GM19099 (cell line): Measurements from ENCODE around the gene KIF26B.

Experiments
- POLR2A ChIP-seq: IDR thresholded peaks from 3 replicates; pipeline ENCODE4 v1.6.1; 2011; ENCODE audit warnings: low read depth; ENCODE audit not compliant: insufficient read length; ENCODE audit errors: extremely low read depth

Gene KIF26B

DNA sequence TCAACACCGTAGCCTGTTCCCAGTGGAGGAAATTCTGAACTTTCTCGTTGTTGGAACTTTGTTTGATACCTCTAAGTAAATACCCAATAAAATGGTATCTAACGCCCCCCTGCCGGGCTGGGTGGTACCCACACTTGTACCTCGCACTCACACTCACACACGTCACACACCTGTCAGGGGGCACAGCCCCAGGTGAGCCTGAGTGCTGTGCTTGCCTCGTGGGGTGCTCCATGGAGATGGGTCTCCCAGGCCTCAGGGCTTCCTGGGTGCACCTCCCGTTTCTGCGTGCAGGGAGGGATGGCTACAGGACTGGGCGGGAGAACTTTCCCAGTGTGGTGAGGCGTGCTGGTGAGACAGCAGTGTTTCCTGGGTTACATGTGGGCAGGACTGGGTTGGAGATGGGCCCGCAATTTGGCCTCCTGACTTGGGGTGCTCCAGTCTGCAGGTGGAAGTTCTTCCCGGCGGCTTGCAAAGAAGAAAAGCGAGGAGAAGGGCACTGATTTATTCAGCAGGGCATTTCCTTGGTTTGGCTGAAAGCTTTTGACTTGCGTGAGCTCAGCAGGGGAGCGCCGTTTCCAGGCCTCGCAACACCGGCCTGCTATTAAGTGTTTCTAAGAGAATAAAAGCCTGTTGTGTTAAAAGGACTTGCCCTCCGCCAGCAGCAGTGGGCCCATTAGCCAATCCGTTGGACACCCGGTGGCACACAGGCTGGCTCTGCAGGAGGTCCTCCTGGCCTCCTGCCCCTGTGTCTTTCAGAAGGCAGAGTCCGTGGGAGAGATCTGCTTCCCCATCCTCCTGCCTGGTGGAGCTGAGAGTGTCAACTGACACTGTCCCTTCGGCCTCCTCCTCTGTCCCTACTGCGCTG is 79.7 kb downstream of the KIF26B start:
- TF ChIP-seq POLR2A = no peak

DNA sequence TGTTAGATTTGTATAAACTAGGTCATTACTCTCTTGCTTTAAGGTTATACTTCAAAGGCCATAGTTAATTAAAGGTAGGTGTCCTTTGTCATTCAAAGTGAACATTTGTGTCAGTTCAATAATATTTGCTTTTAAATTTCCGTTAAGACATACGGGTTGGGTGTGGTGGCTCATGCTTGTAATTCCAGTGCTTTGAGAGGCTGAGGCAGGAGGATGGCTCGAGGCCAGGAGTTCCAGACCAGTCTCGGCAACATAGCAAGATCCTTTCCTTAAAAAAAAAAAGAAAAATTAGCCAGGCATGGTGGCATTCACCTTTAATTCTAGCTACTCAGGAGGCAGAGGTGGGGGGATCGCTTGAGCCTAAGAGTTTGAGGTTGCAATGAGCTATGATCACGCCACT is 80.4 kb downstream of the KIF26B start:
- TF ChIP-seq POLR2A = no peak

DNA sequence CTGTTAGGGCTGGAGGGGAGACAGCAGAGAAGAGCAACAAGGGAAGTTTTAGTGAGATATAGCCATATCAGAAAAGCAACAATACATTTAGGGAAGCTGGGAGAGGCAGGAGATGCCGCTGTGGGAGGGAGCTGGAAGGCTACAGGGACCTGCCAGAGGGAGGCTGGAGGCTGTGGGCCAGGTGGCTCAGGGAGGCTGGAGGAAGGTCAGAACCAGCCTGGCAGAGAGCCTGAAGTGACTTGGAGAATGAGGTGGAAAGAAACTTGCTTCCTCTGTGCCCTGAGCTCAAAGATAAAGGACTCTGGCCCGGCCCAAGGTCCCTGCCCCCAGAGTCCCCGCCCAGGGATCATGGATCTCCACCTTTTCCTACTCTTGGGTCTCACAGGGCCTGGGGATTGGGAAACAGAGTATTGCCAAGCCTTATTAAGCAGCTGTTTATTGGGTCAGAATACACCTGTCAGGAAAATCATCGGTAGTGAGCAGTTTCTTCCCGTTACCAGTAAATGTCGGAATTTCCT is 85.9 kb downstream of the KIF26B start:
- TF ChIP-seq POLR2A = no peak

DNA sequence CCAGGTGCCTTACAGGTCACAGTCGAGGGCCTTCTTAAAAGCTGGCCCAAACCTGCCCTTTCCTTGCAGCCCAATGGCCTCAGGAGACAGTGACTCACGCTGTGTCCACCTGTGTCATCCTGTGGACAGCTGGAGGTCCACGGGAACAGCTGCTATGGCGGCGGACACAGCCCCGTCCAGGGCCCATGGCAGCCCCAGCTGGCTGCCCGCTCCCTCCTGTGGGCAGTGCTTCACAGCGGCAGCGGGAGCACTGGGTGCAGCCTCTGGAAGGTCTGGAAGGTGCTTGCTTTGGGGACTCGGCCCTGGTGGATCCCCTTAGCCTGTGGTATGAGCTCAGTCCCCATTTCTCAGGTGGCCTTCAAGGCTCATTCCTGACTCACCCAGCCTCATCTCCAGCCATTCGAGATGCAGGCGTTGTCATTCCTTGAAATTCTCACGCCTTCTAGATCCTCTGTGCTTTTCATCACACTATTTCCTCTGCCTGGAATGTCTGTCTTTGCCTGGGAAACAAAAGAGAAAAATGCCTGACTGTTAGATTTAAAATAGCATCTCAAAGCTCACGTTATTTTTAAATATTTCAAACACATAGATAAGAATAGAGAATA is 86.8 kb downstream of the KIF26B start:
- no peak for TF ChIP-seq POLR2A

DNA sequence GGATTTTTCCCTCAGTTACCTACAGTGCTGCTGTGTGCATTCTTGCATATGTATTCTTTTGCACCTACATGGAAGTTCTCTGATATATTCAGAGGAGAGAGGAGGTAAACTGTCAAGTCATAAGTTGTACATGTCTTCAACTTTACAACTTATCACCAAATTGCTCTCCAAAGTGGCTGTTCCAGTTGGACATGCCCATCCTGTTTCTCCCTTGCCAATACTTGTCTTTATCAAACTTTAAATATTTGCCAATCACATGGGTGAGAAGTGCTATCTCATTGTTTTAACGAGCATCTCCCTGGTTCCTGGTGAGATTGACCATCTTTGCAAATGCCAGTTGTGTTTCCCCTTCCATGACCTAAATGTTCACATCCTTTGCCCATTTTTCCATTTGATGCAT is 88.2 kb downstream of the KIF26B start:
- TF ChIP-seq POLR2A = no peak

DNA sequence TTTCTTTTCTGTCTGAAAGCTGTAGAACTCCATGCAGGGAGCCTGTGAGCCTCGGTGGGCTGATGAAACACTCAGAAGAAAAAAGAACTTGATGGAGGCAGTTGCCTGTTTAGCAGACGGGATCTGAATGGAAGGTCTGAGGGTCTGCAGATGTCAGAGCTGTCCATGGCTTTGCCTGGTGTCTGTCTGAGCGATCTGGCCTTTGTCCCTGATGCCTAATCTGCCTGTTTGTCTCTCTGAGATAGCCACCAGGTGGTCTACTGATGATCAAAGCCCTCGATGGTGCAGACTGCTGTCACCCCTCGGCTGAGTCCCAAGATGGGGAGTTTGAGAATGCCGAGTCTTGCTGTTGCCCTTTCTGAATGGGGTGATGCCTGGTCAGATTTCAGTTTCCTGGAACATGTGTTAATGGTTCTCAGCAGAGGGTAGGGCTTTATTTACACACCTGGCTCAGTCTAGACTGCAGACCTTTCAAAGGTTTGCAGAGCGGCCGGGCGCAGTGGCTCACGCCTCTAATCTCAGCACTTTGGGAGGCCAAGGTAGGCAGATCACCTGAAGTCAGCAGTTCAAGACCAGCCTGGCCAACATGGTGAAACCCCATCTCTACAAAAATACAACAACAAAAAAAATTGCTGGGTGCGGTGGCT is 90.4 kb downstream of the KIF26B start:
- no peak for TF ChIP-seq POLR2A

DNA sequence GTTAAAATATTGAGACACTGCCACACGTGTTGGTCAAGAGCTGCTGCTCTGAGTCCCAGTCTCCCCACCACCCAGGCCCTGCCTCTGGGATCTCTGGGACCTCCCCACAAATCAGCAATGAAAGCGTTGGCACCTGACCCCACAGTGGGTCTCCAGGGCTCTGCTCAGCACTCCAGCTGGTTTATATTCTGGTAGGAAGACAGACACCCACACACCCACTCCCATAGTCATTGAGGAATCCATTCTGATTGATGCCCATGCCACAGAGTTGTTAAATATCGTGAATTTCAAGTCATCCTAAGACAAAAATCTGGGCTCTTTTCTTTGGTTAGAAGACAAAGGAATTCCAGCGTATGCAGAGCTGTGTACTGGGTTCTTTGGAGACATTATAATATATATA is 91.6 kb downstream of the KIF26B start:
- TF ChIP-seq POLR2A = no peak

DNA sequence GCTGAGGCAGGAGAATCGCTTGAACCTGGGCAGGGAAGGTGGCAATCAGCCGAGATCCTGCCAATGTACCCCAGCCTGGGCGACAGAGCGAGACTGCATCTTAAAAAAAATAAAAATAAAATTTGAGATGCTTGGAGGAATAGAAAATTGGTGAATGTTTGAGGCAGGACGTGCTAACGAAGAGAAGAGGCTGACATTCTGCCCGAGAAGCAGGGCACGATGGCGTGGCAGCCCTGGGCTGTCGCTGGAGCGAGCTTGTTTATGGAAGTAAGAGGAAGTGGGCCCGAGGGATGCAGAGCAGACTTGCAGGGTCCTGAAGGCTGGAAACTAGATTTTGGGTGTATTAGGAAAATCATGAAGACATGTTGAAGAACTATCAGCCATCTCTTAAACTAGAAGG is 92.6 kb downstream of the KIF26B start:
- no peak for TF ChIP-seq POLR2A

DNA sequence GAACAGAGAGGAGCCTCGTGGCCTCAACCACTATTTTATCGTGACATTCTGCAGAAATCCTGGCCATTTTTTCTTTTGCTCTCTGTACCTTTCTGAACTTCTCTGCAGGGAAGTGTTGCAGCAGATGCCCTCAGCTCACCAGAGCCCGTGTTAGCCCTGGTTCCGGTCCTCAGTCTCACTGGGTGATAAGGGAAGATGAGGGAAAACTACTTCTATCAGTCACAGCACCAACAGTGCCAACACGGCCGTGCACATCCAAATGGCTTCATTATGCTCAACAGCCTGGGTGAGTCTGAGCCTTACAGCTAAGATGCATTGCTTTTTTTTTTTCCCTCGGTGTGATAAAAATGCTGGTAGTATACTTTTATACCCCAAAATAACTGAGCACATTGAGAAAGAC is 93.0 kb downstream of the KIF26B start:
- TF ChIP-seq POLR2A = no peak

DNA sequence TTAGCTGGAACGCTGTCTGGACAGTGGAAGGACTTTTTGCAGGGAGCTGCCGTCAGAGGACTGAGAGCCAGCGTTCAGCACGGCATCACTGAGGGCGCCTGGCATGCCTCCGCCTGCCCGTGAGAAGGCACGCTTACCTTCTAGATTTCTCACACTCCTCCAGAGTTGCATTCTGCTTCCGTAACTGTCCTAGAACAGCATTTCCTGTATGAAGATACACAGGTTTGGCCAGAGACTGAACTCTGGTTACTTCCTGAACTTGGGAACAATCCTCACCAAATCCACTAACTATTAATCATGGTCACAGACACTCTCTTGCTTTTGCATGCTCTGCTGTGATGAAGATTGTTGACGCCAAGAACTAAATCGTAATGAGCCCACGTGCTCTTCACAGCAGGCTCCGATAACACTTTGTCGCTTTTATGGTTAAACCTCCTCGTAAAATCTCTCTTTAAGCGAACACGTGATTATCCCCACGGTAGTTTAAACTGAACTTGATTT is 93.5 kb downstream of the KIF26B start:
- TF ChIP-seq POLR2A = no peak

DNA sequence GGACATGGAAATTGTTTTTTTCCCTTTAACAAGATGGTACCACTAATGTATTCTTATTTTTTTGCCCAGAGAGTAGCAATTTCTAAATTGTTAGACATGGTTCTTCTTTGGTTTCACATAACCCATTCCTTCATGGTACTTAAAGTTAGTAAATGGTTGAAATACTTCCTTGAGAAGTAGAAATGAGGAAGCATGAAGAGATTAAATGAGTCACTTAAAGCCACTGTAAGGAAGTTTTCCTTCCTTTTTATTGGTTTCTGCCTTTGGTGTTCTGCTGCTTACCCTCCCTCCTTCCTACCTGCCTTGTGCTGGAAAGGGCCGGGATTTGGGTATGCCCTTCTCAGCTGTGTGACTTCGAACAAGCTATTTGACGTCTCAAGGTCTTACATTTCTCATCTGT is 101.0 kb downstream of the KIF26B start:
- TF ChIP-seq POLR2A = no peak

DNA sequence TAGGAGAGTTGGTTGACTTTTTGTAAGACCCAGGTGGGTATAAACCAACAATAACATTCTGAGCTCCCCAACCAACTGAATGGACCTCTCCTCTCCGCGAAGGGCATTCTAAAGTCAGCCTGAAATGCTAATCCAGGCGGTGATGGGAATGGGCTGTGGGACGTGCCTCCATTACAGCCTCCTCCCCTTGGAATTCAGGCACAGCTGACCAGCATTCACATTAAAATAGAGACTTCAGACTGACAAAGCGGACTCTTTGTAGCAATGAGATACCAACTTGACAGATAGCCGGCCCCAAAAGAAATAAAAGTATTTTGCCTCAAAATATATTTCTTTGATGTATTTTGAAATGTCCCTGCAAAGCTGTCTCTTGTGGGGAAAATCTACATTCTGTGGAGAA is 101.7 kb downstream of the KIF26B start:
- TF ChIP-seq POLR2A = no peak

DNA sequence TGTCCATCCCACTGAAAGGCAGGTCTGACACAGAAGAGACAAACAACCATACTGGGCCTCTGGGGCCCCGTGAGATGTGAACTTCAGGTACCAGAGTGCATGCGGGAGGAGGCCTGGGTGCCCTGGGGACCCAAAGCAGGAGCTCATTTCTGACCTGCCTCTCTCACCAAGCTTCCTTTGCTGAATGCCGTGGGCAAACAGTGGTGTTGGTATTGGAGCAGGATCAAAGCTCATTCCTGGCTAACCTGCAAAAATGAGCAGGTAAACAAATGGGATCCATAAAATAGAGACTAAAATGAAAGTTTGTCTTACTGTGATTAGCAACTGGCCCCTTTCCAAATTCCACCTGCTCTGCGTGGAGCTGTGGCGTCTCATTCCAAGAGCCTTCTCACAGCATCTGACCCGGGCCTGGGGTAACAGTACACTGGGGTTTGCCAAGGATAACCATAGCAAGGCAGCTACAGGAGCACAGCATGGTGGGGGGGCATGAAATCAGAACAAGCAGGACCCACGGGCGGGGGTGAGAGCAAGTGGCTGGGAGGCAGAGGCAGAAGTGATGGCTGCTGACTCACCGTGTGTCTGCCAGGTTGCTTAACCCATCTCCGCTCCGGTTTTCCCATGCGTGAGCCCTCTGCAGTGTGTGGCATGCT is 103.6 kb downstream of the KIF26B start:
- no peak for TF ChIP-seq POLR2A

DNA sequence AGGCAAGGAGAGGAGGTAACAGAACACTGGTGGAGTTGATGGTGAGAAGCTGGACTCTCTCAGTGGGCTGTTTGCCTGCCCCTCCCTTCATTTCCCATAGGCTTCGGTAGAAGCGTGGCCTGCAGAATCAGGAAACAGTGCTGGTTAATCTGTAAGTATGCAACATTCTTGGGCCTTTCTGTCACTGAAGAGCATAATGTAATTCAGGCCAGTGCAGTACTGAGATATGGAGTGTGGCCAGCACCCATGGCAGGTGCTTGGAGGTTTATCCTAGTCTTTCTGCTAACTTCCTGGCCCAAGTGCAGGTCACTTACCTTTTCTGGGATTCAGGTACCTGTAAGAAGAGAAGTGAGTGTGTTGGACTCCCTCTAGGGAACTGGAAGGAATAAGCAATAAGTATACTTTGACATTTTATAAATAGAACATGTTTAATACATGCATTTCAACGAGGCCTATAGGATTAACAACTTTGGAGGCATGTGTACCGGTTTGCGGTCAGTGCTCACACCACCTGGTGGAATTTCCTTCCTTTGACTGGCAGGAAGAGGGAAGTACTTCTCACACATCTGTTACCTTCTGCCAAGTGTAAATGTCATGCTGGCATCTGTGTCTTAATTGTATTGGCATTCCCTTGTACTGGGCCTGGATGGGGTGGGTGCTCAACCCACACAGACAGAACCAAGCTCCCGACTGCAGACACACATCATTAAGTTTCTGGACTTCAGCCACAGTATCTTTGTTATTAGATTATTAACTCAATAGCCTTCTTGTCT is 105.5 kb downstream of the KIF26B start:
- no peak for TF ChIP-seq POLR2A
